Stimulated activated CD4-positive, alpha-beta T cell treated with anti-CD3 and anti-CD28 coated beads, Interleukin-12 subunit alpha, Interleukin-12 subunit beta, amount 100 ng/mL, for 48 hours (primary cell): ENCODE data around the gene WDR37.
"Not testable (repeated sequence)": the region's sequence is repeated elsewhere in the genome, so short reads cannot be mapped to it uniquely, and the experiment has no call there.

Experiments
- DNase-seq, 3 donors: peaks; one replicate each; pipeline ENCODE4 v3.0.0-alpha.2; 2020; ENCODE audit warnings: low read depth in 2 of 3, low spot score in 1 of 3

The WDR37 gene

GRCh38 chr10:1101946-1102345 lies 45.8 kb downstream of the WDR37 start:
- DNase-seq, result no peak

- DNase-seq, result peak; percentile 24 to 35 (median 31)
Observed at GRCh38 chr10:1102416-1102815, 46.2 kb downstream of the WDR37 start.

GRCh38 chr10:1102831-1103230 lies 46.6 kb downstream of the WDR37 start:
- DNase-seq, result no peak

DNA sequence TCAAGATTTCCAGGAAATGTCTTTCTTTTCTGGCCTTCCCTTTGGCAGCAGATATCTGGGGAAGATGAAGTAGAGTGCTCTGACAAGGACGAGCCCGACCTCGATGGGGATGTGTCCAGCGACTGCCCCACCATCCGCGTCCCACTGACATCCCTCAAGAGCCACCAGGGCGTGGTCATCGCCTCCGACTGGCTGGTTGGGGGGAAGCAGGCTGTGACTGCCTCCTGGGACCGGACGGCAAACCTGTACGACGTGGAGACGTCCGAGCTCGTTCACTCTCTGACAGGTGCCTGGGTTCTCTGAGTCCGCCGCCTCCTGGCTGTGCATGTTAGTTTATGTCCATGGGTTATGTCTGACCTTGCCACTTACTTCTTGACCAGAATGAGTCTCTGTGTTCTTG lies 47.4 kb downstream of the WDR37 start:
- no peak for DNase-seq

GRCh38 chr10:1104971-1105370 lies 48.8 kb downstream of the WDR37 start:
- no peak for DNase-seq

- DNase-seq, result no peak
Observed at GRCh38 chr10:1107004-1107403, 50.8 kb downstream of the WDR37 start.

DNA sequence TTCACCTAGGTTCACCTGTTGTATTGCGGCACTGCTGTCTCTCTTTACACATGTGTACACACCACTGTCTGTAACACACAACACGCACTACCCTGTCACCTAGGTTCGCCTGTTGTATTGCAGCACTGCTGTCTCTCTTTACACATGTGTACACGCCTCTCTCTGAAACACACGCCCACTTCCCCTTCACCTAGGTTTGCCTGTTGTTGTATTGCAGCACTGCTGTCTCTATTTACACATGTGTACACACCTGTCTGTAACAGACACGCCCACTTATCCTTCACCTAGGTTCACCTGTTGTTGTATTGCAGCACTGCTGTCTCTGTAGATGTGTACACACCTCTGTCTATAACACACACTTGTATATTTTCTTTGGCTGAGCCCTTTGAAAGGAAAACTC lies 51.5 kb downstream of the WDR37 start:
- no peak for DNase-seq

DNA sequence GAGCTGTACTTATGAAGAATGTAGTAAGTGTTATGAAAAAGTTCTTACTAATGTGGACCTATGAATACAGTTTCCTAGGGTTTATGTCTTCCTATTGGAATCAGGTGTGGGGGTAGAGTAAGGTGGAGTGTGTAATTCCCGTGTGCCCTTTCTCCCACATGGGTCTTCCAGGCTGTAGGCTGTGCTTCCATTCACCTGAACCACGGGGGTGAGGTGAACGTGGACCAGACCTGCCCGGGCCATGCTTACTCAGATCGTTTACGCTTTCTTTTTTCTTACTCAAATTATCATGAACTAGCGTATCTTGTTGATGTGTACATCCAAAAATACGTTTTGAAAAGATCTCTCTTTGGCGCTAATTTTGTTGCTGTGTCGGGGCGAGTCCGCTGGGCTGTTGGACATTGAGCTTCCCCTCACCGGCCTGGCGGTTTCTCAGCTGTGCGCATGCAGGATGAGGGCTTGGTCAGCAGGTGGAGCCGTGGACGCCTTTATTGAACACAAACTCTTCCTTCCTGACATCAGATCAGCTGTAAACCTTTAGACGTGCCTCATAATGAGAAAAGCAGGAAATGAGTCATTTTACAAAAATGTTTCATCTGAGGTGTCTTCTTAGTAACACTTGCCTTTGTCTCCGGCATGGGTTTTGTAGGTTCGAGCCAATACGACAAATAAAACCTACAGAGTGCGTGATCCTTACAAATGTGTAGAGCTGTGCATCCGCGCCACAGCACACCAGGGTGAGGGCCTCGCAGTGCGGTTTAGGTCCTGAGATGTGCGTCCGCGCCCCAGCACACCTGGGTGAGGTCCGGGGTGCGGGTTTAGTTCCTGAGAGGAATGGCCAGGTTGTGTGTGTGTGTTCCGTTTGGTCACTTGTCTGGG lies 53.8 kb downstream of the WDR37 start:
- peak; percentile 63 to 71 (median 64) for DNase-seq

DNA sequence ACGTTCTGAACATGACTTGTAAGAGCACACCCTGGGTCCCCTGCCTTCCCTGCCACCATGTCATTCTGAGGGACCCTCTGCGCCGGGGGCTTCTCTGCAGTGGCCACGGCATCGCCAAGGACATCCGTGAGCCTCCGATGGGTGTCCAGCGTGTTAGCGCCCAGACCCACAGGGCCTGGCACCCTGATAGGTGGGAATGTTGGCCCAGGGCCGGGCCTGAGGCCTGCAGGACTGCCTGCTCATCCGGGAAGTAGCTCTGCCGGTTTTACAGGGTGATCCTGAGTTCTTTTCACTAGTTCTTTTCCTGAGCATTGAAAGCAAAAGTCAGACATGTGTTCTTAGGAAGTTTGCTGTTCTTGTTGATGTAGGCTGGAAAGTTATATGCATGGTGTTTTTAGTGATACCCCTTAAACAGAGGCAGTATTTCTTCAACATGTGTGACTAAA lies 54.5 kb downstream of the WDR37 start:
- no peak for DNase-seq

DNA sequence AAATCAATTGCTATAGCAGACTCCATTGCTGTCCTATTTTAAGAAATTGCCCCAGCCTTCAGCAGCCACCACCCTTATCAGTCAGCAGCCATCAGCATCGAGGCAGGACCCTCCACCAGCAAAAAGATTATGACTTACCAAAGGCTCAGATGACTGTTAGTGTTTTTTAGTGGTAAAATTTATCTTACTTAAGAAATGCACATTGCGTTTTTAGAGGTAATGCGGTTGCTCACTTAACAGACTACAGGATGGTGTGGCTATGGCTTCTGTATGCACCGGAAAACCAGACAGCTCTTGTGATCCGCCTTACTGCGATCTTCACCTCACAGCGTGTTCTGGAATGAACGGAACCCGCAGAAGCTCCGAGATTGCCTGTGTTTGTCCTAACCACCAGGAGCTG lies 58.1 kb downstream of the WDR37 start:
- no peak for DNase-seq

DNA sequence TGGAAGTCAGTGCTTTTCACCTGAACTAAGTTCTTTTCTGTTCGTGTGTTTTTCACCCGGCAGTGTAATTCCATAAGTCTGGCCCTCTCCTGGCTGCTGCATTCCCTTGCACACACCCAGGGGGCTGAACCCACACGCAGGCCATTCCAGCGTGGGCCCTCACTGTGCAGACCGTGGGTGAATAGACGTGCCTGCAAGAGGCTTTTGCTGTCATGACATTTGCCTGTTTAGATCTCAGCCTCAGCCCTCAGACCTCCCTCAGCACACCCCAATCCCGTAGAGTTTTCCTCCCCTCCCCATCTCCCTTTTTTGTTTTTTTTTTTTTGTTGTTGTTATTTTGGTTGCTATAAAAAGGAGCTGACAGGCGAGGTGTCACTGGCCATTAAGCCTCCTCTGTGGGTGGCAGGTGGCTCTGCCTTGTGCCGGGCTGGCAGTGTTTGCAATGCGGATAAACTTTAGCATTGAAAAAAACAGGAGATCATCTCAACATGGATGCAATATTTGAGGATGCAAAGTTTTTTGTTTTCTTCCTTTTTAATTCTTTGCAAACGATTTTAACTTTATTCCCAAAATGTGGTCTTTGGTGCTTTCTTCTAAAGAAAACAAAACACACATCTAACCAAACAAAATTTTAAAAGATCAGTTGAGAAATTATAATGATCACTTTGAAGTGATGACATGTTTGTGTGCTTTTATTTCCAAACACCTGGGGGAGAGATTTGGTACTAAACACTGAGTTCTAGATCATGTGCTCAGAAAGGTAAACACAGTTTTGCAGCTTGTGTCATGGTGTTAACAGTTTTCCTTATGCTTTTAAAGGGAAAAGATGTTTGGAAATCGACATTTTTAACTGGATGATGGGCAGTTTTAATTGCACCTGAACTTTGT lies 58.8 kb downstream of the WDR37 start:
- no peak for DNase-seq

DNA sequence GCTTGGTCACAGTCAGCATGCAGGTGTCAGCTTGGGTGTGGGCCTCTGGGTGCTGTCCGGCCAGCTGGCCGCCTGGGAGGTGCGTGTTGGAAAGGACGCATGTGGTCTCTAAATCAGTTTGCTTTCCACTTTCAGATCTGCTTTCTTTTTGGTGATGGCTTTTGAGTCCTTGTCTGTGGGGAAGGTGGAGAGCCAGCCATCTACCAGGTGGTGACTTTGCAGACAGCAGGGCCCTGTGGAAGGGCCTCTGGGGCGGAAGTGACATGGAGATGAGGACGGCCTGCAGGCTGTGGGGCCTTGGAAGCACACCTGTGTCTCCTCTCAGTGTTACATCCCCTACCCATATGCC lies 59.4 kb downstream of the WDR37 start:
- no peak for DNase-seq

GRCh38 chr10:1116051-1116450 lies 59.9 kb downstream of the WDR37 start:
- DNase-seq, result no peak

DNA sequence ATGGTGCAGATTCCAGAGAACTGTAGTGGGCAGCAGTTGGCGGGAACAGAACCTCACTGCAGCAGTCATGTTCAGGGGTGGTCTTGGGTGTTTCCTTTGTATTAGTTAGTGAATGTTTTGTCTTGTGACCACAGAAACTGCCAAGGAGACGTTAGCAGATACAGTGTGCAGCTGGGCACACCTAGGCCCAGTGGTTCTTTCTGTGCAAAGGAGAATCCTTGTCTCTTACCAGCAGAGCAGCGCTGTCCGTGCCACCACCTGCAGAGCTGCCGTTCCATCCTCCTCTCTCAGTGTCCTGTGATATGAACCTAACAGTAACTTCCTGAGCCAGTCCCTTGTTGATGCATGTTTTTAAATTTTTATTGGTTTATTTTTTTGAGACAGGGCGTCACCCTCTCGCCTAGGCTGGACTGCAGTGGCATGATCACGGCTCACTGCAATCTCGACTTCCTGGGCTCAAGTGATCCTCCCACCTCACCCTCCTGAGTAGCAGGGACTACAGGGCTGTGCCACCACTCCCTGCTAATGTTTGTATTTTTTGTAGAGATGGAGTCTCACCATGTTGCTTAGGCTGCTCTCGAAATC lies 60.6 kb downstream of the WDR37 start:
- no peak for DNase-seq

DNA sequence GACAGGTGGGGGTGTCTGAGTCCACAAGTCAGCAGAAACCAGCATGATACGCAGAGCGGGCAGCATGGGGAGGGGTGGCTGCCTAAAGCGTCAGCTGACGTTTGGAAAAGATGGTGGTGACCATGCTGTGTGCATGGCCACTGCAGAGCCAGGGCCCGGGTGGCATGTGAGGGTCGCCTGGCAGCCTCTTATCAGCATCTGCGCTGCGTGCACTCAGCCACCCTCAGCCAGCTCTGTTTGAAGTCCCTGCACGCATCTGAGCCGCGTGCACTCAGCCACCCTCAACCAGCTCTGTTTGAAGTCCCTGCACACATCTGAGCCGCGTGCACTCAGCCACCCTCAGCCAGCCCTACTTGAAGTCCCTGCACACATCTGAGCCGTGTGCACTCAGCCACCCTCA lies 61.5 kb downstream of the WDR37 start:
- DNase-seq, result no peak

GRCh38 chr10:1118318-1118717 lies 62.1 kb downstream of the WDR37 start:
- not testable (repeated sequence) for DNase-seq

DNA sequence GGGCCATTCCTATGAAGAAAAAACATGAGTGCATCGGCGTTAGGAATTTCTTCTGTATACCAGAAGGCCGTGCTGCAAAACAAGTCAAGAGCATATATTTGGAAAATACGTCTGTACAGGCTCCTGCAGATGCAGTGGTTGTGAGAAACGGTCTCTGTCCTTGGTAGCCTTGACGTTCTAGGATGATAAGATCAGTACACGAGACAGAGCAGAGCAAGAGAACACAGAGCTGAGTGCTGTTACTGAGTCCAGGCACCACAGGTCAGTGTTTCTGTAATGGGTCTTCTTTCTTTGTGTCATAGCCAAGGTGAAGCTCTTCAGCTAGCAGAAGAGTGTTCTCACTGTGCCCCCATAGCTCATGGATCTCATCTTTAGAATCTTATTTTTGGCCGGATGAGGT lies 62.8 kb downstream of the WDR37 start:
- no peak for DNase-seq

GRCh38 chr10:1119501-1119900 lies 63.3 kb downstream of the WDR37 start:
- no peak for DNase-seq

- DNase-seq, result no peak
Observed at GRCh38 chr10:1120306-1120705, 64.1 kb downstream of the WDR37 start.

- no peak for DNase-seq
Observed at GRCh38 chr10:1120801-1121211, 64.6 kb downstream of the WDR37 start.

DNA sequence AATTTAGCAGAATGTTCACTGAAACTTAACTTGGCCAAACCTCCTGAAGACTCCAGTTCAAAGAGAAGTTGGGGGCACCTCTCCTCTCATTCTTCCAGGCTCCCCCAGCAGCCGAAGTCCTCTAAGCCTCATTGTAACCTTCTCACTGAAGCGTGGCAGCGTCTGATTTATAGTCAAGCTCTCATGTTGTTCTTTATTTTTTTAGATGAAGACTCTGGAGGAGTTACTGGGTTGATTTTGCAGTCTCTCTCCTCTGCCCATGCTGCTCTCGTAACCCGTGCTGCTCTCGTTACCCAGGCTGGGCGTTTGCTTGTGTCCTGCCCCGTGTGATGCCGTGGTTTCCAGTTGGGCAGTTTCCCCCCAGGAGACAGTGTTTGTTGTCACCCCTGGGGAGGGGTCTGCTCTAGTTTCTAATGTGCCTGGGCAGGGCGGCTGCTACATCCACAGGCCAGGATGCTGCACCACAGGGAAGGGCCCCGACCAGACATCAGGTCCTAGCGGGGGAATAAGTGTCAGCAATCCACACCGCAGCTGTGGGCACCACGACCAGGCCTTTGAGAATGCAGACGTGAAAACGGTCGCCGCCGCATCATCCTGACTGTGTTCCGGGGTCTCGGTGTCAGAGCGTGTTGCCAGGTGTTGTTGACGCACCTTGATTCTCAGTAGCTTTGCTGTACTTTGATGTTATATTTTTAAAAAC lies 65.2 kb downstream of the WDR37 start:
- DNase-seq, result no peak
